ENCODE data around the gene EEF2K. TPM values are rescaled to one million over a fixed set of nuclear protein-coding genes. Genes with fewer than 3 reads are reported as not detected.

EEF2K gene
- total RNA-seq, 1 donor from 2014 or later: 35.2 TPM

- no peak for TF ChIP-seq CTCF (IDR thresholded peaks at IDR 0.05)
- peaks cover 100% of the 10 kb centered on the region for H3K36me3 ChIP-seq
- DNase-seq: no peak
- no peaks in the 10 kb centered on the region for H3K9me3 ChIP-seq
- ATAC-seq: no peak
- H3K4me3 ChIP-seq: no peak overlapping the region
- no peak overlapping the region for H3K27ac ChIP-seq
- H3K4me1 ChIP-seq: no peaks in the 10 kb centered on the region
- no peaks in the 10 kb centered on the region for H3K27me3 ChIP-seq (ENCODE audit: low read depth)
- intact Hi-C loops (cut with DNase I): no loop called here
Observed at GRCh38 chr16:22311520-22311919, 105.4 kb downstream of the EEF2K start.

DNA sequence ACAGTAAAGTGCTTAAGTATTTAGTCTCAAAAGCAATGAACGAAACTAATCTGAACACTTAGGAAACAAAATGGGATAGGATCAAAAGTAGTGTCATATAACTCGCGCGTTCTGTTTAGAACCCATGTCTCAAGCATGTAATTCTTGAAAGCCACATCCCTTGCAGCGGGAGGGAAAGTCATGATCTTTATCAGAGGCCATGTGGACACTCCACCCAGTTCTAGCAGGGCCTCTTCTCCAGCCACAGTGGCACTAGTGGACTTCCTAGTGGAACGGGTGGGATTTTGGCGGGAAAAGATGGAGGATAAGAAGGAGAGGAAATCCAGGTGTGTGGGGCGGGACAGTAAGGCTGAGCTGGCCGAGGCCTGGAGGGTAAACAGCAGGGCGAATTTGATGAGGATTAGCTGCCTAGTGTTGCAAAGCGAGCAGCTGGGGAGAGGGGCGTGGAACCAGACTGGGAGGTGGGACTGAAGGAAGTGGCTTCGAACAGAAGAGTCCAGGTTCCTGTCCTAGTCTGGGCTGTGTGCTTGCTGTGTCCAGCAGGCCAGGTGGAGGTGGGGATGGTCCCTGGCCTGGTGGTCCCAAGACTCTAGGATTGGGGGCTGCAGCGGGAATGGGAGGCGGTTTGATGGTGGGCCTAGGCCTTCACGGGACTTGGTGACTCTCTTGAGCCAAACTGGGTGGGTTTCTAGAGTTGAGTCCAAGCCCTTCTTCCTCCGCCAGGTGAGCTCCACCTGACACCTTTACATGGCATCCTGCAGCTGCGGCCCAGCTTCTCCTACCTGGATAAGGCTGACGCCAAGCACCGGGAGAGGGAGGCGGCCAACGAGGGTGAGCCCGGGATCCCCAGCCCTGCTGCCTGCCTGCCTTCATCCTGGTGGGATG is 107.1 kb downstream of the EEF2K start:
- intact Hi-C loops (cut with DNase I): no loop called here

DNA sequence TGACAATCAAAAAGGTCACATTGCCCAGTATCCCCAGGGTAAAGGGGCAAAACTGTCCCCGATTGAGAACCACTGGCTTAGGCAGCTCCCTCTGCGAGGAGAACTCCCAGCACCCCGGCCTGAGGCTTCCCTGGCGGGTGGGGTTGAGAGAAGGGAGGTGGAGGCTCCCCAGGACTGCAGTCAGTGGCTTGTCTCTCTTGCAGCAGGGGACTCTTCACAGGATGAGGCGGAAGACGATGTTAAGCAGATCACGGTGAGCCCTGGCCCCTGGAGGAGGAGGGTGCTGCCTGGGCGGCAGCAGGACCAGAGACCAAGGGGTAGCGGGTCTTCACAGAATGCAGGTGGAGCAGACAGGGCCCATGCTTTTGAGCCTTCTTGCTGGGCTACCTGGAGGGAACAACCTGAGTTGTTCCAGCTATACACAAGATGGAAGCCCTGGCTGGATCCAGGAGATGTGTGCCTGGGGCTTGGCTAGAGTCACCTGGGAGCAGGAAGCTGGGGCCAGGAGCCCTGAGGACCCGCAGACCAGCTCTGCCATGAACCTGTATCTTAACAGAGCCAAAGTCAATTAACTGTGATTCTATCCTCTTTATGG is 107.9 kb downstream of the EEF2K start:
- TF ChIP-seq CTCF (IDR thresholded peaks at IDR 0.05): no peak
- peaks cover 100% of the 10 kb centered on the region for H3K36me3 ChIP-seq
- DNase-seq: no peak
- no peaks in the 10 kb centered on the region for H3K4me1 ChIP-seq
- H3K27ac ChIP-seq: no peak overlapping the region
- no peak for ATAC-seq
- H3K4me3 ChIP-seq: no peak overlapping the region
- no peaks in the 10 kb centered on the region for H3K9me3 ChIP-seq
- no peaks in the 10 kb centered on the region for H3K27me3 ChIP-seq (ENCODE audit: low read depth)
- intact Hi-C loops (cut with DNase I): no loop called here

More for the DNA sequence above, 107.1 kb downstream of the EEF2K start:
- no peaks in the 10 kb centered on the region for H3K27me3 ChIP-seq (ENCODE audit: low read depth)
- no peak for TF ChIP-seq CTCF (IDR thresholded peaks at IDR 0.05)
- ATAC-seq (no peak), DNase-seq (no peak)
- peaks cover 100% of the 10 kb centered on the region for H3K36me3 ChIP-seq
- no peaks in the 10 kb centered on the region for H3K9me3 ChIP-seq
- no peak overlapping the region for H3K4me3 ChIP-seq
- H3K27ac ChIP-seq: no peak overlapping the region
- H3K4me1 ChIP-seq: no peaks in the 10 kb centered on the region

DNA sequence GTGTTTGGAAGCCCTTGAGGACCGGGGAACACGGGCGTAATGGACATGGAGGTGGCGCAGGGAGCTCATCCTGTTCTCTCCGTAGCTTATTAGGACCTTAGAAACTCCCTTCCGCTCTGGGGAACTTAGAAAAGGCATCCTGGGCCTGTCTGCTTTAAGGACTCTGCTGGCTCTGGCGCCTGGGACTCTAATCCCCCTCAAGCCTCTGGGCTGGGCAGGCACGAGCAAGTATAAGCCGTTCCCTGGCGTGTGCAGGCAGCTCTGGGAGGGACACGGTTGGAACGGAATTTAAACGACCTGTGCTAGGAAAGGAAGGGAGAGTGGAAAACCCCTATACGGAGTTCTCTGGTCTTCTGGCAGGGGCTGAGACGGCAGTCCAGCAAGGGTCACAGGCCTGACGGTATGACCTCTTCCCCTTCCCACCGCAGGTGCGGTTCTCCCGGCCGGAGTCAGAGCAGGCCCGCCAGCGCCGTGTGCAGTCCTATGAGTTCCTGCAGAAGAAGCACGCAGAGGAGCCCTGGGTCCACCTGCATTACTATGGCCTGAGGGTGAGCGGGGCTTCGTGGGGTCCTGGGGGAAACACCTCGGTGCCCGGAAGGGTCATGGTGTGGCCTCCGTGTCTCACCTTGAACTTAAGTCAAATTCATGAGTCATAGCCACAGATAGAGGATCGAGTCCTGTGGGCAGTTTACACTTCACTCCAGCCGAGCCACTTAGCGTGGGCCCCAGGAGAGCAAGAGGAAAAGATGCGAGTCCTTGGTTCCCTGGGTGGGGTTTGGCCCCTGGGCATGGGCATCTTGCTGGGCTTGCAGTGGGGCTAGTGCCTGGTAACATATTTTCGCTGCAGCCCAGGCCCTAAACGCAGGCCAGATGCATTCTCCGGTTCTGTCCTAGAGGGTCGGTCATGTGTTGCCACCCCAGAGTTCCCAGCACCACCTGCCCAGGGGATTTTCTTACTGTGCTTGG is 108.9 kb downstream of the EEF2K start:
- H3K27ac ChIP-seq: no peak overlapping the region

More for the DNA sequence above, 108.9 kb downstream of the EEF2K start:
- Histone ChIP-seq H3K36me3 (peaks cover 100% of the 10 kb centered on the region), H3K9me3 (no peaks in the 10 kb centered on the region), H3K4me1 (no peaks in the 10 kb centered on the region), H3K27me3 (ENCODE audit: low read depth) (no peaks in the 10 kb centered on the region), H3K4me3 (no peak overlapping the region)
- TF ChIP-seq CTCF (IDR thresholded peaks at IDR 0.05): no peak
- ATAC-seq (no peak), DNase-seq (no peak)
- intact Hi-C loops (cut with DNase I): no loop called here

Measured in lower lobe of right lung (tissue), 2 donors.